ENCODE measurements around the gene TMCC1. TPM values are rescaled to one million over a fixed set of nuclear protein-coding genes. Genes with fewer than 3 reads are reported as not detected.

TMCC1 gene
- polyA plus RNA-seq, 2 of the 4 experiments (the other 2 are of a cell fraction) = 30.3 to 75.7 TPM

- DNase-seq (ENCODE audit: low read depth in 1 of 2, low spot score in 1 of 2) (no peak), FAIRE-seq (no peak), ATAC-seq (no peak)
- Histone ChIP-seq H3K4me3 (no peak overlapping the region), H3K27ac (peak overlapping the region in 1 of 2 experiments; percentile 52; a peak in 3 of 6 replicates), H3K4me2 (peak overlapping the region; percentile 86; the same call in 1 of the 3 replicates), H3K9me3 (no peaks in the 10 kb centered on the region), H3K4me1 (peaks cover 72% of the 10 kb centered on the region)
- WGBS (ENCODE audit: missing lambda C conversion rate) = 91% methylated on average over 5 of the region's 5 CpGs
- CTCF ChIA-PET = no interaction called here
- POLR2A ChIA-PET = no interaction called here
- no peak for TF ChIP-seq POLR2A (IDR thresholded peaks at IDR 0.05; ENCODE audit: low read length)
- no peak for TF ChIP-seq CHD4 (IDR thresholded peaks at IDR 0.05; ENCODE audit: borderline replicate concordance)
- TF ChIP-seq ZSCAN20 (CRISPR knock-in tag; IDR thresholded peaks at IDR 0.05) = no peak
- TF ChIP-seq EHF (CRISPR knock-in tag; IDR thresholded peaks at IDR 0.05) = no peak
- no peak for TF ChIP-seq POLR2AphosphoS2 (conservative IDR thresholded peaks at IDR 0.05; ENCODE audit: low read length)
- TF ChIP-seq NR3C1 (IDR thresholded peaks at IDR 0.05) = no peak
- TF ChIP-seq NPAS2 (CRISPR knock-in tag; IDR thresholded peaks at IDR 0.05; ENCODE audit: borderline replicate concordance) = no peak
- TF ChIP-seq BCL3 (IDR thresholded peaks at IDR 0.05) = no peak
- no peak for TF ChIP-seq ATOH8 (CRISPR knock-in tag; IDR thresholded peaks at IDR 0.05; ENCODE audit: low read depth)
- no peak for TF ChIP-seq ZNF302 (CRISPR knock-in tag; IDR thresholded peaks at IDR 0.05)
- TF ChIP-seq CBX8 (IDR thresholded peaks at IDR 0.05) = no peak
Observed at GRCh38 chr3:129601713-129602112, 291.8 kb downstream of the TMCC1 start.

GRCh38 chr3:129600348-129600747 is 293.2 kb downstream of the TMCC1 start:
- ChIA-PET CTCF (no interaction called here), POLR2A (no interaction called here)
- no peak for TF ChIP-seq REST (IDR thresholded peaks at IDR 0.05)
- TF ChIP-seq POLR2A (IDR thresholded peaks at IDR 0.05; ENCODE audit: low read length) = no peak
- DNase-seq (ENCODE audit: low read depth in 1 of 2, low spot score in 1 of 2) (no peak), FAIRE-seq (no peak), ATAC-seq (no peak)
- Histone ChIP-seq H3K27ac (peak overlapping the region in 1 of 2 experiments; percentile 76; a peak in 2 of 6 replicates), H3K4me3 (no peak overlapping the region), H3K4me1 (peaks cover 81% of the 10 kb centered on the region), H3K9me3 (no peaks in the 10 kb centered on the region), H3K4me2 (peak overlapping the region; percentile 54; the same call in 1 of the 3 replicates)
- 89% methylated on average over 2 of the region's 2 CpGs for WGBS (ENCODE audit: missing lambda C conversion rate)

GRCh38 chr3:129599607-129600006 is 293.9 kb downstream of the TMCC1 start:
- TF ChIP-seq ZFP36 (IDR thresholded peaks at IDR 0.05; ENCODE audit: borderline replicate concordance, partially characterized antibody) (no peak), FOSB (CRISPR knock-in tag; IDR thresholded peaks at IDR 0.05) (no peak), MAZ (IDR thresholded peaks at IDR 0.05; ENCODE audit: borderline replicate concordance, low read depth, low read length) (no peak), ZSCAN20 (CRISPR knock-in tag; IDR thresholded peaks at IDR 0.05) (no peak), ESRRA (IDR thresholded peaks at IDR 0.05; ENCODE audit: borderline replicate concordance, low read length) (no peak), HOXA7 (CRISPR knock-in tag; IDR thresholded peaks at IDR 0.05) (no peak), EHMT2 (IDR thresholded peaks at IDR 0.05; ENCODE audit: low read depth) (no peak), ZC3H11A (IDR thresholded peaks at IDR 0.05) (no peak), FOXS1 (CRISPR knock-in tag; IDR thresholded peaks at IDR 0.05) (no peak), CHD2 (IDR thresholded peaks at IDR 0.05; ENCODE audit: low read length, partially characterized antibody) (no peak), RAD21 (conservative IDR thresholded peaks at IDR 0.05 in 1 of 2, IDR thresholded peaks at IDR 0.05 in 1 of 2) (no peak), NFE2L2 (conservative IDR thresholded peaks at IDR 0.05; ENCODE audit: low read length) (no peak), KDM1A (IDR thresholded peaks at IDR 0.05; ENCODE audit: low read depth) (no peak), USF2 (IDR thresholded peaks at IDR 0.05) (no peak), CBX8 (IDR thresholded peaks at IDR 0.05) (no peak), TP53 (CRISPR knock-in tag; IDR thresholded peaks at IDR 0.05) (no peak)
- H3K27ac ChIP-seq = peak overlapping the region in 1 of 2 experiments; percentile 76; a peak in 3 of 6 replicates
- ATAC-seq (peak in 1 of 2 experiments; percentile 30; a peak in 3 of 6 replicates), DNase-seq (ENCODE audit: low read depth in 1 of 2, low spot score in 1 of 2) (peak in 1 of 2 experiments; percentile 47), FAIRE-seq (no peak)
- no peak overlapping the region for H3K4me3 ChIP-seq
- peaks cover 79% of the 10 kb centered on the region for H3K4me1 ChIP-seq
- ChIA-PET CTCF (interaction anchor here (1.5 kb wide), 1 partner anchor 28 kb away, joined by 5 read pairs; no protein-coding TSS in a partner anchor), POLR2A (no interaction called here)
- peak overlapping the region; percentile 54 for H3K4me2 ChIP-seq
- H3K9me3 ChIP-seq = no peaks in the 10 kb centered on the region
- WGBS (ENCODE audit: missing lambda C conversion rate) = 48% methylated on average over 4 of the region's 5 CpGs

Data from A549 (cell line).